ENCODE measurements around the gene CTBS.
A peak's percentile ranks its signal among the peaks of the same experiment; 100 is the strongest.
"Not testable (repeated sequence)": the region's sequence is repeated elsewhere in the genome, so short reads cannot be mapped to it uniquely, and the experiment has no call there.

CTBS gene, protein sequence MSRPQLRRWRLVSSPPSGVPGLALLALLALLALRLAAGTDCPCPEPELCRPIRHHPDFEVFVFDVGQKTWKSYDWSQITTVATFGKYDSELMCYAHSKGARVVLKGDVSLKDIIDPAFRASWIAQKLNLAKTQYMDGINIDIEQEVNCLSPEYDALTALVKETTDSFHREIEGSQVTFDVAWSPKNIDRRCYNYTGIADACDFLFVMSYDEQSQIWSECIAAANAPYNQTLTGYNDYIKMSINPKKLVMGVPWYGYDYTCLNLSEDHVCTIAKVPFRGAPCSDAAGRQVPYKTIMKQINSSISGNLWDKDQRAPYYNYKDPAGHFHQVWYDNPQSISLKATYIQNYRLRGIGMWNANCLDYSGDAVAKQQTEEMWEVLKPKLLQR

DNA sequence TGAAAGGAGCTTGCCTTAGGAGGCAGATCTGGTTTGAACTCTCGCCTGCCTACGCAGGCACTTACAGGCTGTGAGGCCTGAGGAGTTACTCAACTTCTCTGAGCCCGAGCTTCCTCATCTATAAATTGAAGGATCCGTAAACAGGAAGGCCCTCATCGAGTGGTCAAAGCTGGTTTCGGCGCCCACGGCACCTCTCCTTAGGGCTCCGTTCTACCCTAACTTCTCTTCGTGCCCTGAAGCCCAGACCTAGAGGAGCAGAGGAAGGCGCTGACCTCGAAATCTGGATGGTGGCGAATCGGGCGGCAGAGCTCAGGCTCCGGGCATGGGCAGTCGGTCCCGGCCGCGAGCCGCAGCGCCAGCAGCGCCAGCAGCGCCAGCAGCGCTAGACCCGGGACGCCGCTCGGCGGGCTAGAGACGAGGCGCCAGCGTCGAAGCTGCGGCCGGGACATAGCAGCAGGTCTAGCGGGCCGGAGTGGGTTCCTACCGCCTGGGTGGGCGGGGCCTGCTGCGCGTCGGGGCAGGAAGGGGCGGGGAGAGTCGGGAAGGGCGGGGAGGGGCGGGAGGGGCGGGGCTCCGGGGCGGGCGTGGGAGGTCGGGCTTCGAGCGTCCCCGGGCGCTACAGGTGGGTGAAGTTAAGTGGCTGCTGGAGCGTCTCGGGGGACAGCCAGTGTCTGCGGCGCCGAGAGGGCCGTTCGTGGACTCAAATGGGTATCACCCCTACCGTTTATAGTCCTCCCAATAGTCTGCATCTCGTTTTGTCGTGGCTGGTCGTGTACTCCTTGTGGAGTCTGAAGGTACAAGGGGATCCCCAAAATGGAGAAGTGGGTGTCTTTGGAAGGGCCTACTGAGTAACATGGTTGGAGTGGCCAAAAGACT, at the start of gene CTBS:
Gene CTBS, minus strand, starts transcription at position 474 of the 876 bp plus-strand sequence. Its CDS starts 25 bp downstream, at position 449.
- peak; percentile 91 for DNase-seq (ENCODE audit: low read depth)

DNA sequence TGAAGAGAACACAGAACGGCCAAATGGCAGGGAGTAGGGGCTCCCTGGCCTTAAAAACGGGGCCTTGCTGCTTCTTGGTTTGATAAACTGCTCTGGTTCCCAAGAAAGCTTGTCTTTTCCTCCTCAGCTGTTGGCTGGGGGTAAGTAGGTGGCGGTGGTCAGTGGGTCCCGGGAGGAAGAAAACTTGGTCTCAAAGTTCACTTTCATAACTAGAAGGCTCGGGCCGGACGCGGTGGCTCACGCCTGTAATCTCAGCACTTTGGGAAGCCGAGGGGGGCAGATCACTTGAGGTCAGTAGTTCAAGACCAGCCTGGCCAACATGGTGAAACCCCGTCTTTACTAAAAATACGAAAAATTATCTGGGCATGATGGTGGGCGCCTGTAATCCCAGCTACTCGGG, 47.3 kb upstream of the CTBS start:
- DNase-seq (ENCODE audit: low read depth) = no peak

DNA sequence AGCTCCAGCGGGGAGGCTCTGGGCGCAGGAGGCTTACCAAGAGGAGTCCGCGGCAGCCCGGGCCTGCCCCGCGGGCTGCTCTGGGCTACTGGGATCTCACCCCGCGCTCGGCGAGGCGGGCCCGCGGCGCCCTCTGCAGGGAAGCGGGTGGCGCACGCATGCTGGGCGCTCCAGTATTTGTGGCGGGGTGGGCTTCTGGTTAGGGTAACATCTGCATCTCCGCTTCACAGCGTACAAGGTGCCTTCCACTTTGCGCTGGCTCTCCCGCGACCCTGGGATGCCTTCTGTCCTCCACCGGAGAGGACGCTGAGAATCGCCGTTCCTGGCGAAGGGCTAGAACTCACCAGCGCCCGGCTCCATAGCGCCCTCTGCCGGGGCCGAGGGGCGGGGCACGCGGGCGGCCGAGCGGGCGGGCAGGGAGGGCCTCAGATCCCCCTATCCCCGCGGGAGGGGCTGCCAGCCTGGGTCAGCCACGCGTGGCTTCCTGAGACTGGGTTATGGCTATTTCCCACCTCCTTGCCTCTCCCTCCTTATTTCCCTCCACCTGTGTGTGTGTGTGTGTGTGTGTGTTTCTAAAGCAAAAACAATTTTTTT, 46.6 kb upstream of the CTBS start:
- DNase-seq (ENCODE audit: low read depth) = peak; percentile 82

DNA sequence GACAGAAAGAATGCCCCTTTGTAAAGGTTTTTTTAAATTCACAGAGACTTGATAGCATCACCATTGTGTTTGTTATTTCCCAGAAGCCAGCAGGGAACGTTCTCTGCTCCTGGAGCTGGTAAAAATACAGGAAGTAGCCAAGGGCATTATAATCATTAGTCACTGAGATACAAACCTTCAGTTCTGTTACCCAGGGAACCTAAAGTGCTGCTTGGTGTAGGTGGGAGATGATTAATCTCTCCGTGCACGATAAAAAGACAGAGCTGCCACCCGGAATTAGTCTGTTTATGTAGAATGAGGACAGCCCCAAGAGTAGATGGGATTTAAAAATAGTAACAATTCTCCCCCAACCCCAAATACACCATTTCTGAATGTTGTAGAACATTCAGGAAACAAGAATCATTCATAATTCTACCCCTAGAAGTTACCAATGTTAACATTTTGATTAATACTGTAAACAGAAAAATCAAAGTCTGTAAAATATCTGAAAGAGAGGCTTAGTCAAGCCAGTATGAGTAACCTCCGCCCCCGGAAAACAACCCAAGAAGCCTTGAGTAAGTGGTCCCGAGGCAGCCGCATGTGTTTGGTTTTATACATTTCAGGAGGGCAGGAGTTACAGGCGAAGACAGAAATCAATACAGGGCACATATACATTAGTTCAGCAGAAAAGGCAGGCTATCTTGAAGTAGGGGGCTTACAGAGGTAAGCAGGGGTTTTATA, 45.3 kb upstream of the CTBS start:
- DNase-seq (ENCODE audit: low read depth) = peak; percentile 95

DNA sequence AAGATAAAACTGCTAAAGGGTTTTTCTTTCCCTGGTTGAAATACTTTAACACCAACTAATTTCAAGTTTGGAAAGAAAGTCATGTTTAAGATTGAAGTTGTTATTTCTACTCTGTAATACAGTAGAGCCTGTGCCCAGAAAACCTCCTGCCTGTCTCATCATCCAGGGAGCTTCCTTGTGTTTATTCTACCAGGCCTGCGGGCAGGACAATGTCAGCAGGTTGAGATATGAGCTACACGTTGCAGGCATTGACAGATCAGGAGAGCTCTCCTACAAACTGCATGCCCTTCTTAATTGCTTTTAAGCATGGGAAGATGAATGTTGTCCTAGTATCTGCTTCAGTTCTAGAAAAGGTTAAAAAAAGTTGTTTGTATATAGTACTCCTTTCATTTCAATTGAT, 43.1 kb upstream of the CTBS start:
- DNase-seq (ENCODE audit: low read depth) = no peak

DNA sequence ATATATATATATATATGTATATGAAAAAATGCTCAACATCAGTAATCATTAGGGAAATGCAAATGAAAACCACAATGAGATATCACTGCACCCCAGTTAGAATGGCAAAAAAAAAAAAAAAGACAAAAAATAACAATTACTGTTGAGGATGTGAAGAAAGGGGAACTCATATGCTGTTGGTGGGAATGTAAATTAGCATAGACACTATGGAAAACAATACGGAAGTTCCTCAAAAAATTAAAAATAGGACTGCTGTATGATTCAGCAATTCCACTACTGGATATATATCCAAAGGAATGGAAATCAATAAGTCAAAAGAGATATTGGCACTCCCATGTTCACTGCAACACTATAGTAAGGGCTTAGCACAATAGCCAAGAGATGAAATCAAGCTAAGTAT, 41.5 kb upstream of the CTBS start:
- no peak for DNase-seq (ENCODE audit: low read depth)

DNA sequence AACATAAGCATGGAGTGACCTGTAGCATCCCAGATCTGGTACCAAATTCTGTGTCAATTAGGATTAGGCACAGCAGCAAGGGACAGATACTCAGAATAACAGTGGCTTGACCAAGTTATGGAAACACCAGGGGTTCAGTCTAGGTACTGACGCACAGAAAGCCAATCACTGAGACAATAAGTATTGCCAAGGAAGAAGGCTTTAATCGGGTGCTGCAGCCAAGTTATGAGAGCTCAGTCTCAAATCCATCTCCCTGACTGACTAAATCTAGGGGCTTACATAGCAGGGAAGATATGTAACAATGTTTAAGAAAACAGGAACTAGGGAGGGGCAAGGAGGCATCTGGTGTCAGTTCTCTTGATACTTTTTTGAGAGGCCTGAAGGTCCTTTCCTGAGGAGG, 39.6 kb upstream of the CTBS start:
- DNase-seq (ENCODE audit: low read depth) = no peak

DNA sequence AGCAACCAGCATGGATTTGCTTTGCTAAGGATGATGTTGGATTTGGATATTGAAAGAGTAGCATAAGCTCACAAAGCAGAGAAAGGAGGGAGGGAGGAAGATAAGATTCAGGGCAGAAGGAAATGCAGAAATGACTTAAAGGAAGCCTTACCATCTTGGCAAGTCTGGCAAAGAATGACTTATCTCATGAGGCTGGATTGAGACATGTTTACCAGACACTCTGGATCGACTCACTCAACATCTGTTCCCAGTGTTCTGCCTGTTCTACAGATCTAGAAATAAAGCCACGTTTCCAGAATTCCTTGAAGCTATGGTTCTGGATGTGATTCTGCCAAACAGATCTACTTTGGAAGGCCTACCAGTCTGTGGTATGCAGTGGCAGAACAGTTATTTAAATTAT, 38.8 kb upstream of the CTBS start:
- no peak for DNase-seq (ENCODE audit: low read depth)

DNA sequence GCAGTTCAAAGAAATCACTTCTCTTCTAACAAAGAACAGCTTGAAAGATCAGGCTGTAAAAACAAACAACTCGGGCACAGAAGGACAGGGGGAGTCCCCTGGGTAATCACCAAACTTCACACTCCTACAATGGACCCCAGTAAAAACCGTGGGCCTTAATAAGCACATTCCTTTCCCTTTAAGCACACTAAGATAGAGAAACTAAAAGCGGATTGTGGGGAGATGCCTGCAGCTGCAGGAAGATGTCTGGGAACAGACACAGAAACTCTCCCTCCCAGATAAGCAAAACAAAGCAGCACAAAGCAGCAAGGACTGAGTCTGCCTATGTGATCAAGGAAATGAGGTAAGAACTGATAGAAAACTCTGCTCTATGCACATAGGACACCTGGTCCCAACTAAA, 37.6 kb upstream of the CTBS start:
- DNase-seq (ENCODE audit: low read depth) = peak; percentile 31

DNA sequence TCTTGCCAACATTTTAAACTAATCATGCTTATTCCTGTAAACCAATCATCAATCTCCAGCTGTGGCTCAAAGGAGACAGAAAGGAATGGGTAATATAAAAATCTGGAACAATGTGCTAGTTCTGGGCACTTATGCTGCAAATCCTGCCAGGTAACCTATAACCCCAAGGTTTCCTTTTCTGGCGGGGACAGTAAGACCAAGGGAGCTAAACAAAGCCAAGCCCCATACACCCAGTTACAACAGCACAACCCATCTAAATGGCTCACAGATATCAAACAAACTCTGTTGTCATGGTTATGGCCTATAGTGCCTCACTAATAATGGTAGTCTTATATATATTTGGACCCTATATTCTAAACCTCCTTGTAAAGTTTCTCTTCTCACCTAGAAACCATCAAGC, 36.9 kb upstream of the CTBS start:
- no peak for DNase-seq (ENCODE audit: low read depth)

DNA sequence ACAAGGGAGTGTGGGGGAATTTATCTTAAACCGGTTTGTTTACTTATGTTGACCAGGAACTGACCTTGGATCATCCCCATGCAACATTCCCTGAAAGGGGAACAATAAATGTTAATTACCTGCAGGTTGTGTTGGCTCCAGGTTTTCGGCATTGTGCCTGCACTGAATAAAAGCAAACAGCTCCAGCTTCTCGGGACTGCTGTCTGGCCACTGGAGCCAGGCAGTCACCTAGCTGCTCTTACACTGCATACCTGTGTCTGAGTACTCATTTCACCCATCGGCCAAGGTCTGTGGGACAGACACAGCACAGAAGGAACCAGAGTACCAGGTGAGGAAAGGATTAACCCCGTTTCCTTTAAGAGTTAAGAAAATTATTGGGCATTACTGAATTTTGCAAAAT, 32.7 kb upstream of the CTBS start:
- no peak for DNase-seq (ENCODE audit: low read depth)

DNA sequence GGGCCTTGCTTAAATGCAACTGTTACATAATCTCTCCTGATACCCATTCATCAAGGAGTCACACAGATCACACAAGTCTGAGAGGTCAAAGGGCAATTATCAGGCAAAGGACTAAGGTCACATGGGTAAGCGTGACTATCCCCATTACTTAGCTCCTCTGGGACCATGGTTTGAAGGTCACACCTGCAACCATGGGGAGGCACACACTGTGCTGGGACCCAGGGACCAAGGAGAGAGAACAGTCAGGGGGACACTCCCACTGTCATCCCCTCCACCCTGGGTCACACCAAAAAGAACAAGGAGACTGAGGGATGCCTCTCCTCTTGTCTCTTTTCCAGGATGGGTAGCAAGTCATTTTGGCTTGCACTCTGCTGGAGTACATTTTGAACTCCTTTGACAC, 30.9 kb upstream of the CTBS start:
- DNase-seq (ENCODE audit: low read depth) = no peak

DNA sequence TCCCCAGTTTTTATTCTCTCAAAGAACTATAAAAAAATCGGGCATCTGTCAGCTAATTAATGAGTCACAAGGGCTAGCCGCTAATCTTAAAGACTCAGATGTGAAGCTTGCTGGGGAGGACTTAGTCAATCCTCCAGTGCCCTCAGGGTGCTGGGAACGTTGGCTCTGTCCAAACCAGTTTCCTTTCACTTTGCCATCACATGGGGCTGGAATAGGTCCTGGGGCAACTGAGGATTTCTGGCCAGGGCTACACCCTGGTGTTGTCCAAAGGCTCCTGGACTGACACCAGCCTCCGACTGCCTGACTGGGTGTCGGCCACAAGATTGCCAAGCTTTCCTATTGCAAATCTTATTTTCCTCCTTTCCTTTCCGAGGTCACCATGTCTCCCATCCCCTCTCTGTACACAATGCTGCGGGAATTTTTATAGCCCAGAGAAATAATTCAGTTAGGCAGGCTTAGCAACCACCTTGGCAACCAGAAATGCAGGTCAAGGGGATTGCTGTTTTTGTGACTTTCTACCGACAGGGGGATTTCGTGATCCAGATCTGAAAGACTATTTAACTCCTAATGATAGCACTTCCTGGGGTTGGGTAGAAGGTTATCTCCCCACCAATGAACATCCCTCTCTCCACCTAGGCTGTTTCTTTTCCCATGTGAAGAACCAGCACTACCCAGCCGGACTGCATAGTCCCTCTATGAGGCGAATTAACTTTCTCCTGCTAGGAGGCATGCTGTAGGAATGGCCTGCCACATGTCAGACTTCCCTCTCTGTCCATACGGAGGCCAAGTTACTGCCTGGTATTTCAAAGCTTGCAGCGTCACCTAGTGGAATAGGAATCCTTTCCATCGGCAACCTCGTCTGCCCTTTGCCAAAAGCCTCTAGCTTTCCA, 29.9 kb upstream of the CTBS start:
- peak; percentile 98 for DNase-seq (ENCODE audit: low read depth)

DNA sequence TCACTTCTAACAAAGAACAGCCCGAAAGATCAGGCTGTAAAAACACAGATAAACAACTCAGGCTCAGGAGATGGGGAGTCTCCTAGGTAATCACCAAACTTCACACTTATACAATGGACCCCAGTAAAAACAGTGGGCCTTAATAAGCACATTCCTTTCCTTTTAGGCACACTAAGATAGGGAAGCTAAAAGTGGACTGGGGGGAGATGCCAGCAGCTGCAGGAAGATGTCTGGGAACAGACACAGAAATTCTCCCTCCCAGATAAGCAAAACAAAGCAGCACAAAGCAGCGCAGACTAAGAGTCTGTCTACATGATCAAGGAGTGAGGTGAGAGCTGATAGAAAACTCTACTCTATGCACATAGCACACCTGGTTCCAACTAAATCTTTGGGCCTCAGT, 29.0 kb upstream of the CTBS start:
- peak; percentile 59 for DNase-seq (ENCODE audit: low read depth)

DNA sequence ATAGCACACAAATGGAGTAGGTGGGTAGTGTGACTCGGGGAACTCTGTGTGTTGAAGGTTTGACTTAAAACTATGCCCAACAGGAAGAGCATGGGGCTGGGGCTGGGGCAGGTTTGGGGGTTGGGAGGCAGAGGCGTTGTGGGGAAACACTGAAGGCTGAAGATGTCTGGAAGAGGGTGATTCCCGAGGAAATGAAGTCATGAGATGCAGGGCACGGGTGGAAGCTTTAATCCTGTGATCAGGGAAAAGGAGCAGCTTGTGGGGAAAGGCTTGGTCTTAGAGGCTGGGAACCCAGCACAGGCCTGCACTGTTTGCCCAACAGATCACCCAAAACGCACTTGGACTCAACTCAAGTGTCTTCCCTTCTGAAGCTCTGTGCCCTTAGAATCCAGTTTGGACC, 26.6 kb upstream of the CTBS start:
- no peak for DNase-seq (ENCODE audit: low read depth)

DNA sequence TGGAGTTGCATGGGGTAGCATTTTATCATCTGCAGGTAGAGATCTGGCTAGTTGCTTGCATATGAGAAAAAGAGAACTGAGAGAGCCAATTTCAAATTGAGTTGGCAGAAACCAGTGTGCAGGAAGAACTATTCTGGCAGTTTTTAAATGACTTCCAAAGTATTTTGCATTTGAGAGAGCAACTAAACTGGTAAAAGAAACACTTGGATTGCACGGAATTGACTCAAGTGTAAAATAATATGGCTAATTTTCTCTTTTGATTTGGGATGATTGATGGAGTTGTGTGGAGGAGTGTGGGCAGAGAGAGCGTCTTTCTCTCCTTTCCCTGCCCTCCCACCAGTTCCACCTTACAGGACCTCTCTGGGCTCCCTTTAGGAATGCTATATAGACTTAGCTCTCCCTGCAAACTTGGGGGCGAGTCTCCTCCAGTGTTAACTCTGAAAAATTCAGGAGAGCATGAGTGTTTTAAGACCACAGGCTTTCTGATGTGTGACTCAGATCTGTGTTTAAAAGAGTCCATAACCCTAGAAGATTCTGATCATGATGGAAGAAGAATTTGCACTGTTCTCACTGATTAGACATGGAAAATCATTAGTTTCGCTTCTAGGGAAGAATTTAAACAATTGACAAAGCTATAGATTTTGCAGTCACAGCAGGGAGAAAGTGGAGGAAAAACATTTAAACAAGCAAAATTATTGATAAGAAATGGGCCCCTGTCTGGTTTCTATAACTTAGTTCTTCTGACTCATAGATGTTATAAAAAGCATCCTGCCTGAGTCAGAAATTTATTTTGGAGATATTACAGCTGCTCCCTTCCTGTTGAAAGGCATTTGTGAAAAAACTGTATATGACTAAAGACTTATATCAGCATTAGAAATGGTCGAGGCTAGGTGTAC, 24.9 kb upstream of the CTBS start:
- peak; percentile 95 for DNase-seq (ENCODE audit: low read depth)

DNA sequence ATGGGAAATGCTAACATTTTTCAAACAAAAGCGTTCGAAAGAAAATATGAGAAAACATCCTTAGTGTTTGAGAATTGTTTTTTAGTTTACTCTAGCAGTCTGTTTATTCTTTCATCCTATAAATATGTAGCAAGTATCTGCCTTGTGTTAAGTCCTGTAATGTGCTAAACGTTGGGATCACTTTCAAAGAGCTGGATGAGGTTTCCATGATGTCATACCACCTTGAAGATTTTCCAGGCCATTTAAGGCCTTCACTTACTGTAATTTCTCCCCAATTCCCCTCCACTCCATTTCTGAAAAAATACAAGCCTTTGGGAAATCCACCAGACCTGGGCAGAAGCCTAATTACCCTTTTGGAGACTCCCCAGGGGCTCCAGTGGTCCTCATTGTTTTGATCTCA, 24.2 kb upstream of the CTBS start:
- DNase-seq (ENCODE audit: low read depth) = no peak

DNA sequence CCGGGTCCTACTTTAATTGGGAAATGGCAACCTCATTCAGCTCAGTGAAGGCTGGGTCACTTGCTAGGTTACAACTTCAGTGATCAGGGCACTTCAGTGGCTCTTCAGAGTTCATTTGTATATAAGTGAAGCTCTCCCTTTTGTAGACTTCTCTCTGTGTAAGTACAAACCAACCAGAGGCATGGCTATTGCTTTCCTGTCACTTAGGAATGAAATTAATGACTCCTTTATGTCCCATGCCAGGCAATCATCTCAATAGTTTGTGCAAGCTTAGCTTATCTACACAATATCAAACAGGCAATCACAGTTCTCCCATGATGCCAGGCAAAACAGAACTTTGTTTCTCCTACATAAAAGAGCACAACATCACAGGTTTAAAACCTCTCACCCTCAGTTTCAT, 22.8 kb upstream of the CTBS start:
- no peak for DNase-seq (ENCODE audit: low read depth)

DNA sequence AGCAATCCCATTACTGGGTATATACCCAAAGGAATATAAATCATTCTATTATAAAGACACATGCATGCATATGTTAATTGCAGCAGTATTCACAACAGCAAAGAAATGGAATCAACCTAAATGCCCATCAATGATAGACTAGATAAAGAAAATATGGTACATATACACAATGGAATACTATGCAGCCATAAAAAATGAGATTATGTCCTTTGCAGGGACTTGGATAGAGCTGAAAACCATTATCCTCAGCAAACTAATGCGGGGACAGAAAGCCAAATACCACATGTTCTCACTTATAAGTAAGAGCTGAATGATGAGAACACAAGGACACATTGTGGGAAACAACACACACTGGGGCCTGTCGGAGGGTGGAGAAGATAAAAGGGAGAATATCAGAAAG, 20.7 kb upstream of the CTBS start:
- not testable (repeated sequence) for DNase-seq (ENCODE audit: low read depth)

DNA sequence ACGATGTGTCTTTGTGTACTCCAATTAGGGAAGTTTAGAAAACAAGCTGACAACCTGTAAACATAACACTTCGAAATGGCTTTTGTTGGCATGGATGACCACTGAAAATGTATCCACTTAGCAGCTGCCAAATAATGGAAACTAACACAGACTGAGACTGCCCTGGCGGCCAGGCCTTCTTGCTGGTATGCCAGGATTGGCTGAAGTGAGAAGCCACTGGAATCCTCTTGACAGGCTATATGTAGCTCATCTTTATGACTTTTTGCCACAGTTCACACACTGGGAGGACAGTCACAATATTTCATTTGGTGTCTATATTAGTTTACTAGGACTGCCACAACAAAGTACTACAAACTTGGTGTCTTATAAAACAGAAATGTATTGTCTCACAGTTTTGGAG, 12.9 kb upstream of the CTBS start:
- DNase-seq (ENCODE audit: low read depth) = no peak

All from ELR (cell line).